OCI-LY7 (cell line): Measurements from ENCODE around the gene SMIM9. TPM values are rescaled to one million over a fixed set of nuclear protein-coding genes. Genes with fewer than 3 reads are reported as not detected.

ENCODE experiments used
- BruUV-seq: library from RNA; stranded (reverse); fragments of 400-500 nt; replicated peaks from 2 replicates; lab custom pipeline; 2021; lab: Mats Ljungman, UMichigan
- CTCF ChIA-PET: fragments of 300-600 bp; sonication (Branson Sonifier 250); formaldehyde crosslinking; loops from one replicate; lab custom pipeline; 2022; ENCODE audit warnings: antibody characterized with exemption; ENCODE audit not compliant: unreplicated experiment; lab: Charles Lee
- POLR2A ChIA-PET: fragments of 300-600 bp; sonication (Branson Sonifier 250); formaldehyde crosslinking; loops from one replicate; lab custom pipeline; 2022; ENCODE audit warnings: antibody characterized with exemption; lab: Charles Lee
- DNase-seq: peaks from one replicate; pipeline ENCODE4 v3.0.0-alpha.2; 2015; ENCODE audit warnings: low spot score
- H2AFZ ChIP-seq: fragments of 200-600 bp; sonication (generic), shearing (Covaris generic); 2 replicates; pipeline ENCODE4 v1.6.1; 2014; ENCODE audit warnings: mild to moderate bottlenecking, antibody characterized with exemption, low read length, moderate library complexity
- H3K27ac ChIP-seq: fragments of 200-600 bp; sonication (generic); 2 replicates; pipeline ENCODE4 v1.5.1; 2014; ENCODE audit warnings: mixed run types, low read depth, mild to moderate bottlenecking, moderate library complexity, low read length, inconsistent platforms; ENCODE audit not compliant: poor library complexity, severe bottlenecking
- H3K36me3 ChIP-seq: fragments of 200-600 bp; sonication (generic); 2 replicates; pipeline ENCODE4 v1.6.1; 2014; ENCODE audit warnings: mild to moderate bottlenecking, antibody characterized with exemption, low read length, moderate library complexity, mixed read lengths; ENCODE audit not compliant: insufficient read depth
- H3K4me1 ChIP-seq: fragments of 200-600 bp; sonication (generic); 2 replicates; pipeline ENCODE4 v1.5.1; 2014; ENCODE audit warnings: mild to moderate bottlenecking, low read length; ENCODE audit not compliant: insufficient read depth, poor library complexity, severe bottlenecking
- H3K4me2 ChIP-seq: fragments of 200-600 bp; sonication (generic); 2 replicates; pipeline ENCODE4 v1.6.1; 2014; ENCODE audit warnings: mild to moderate bottlenecking, low read length
- H3K4me3 ChIP-seq: fragments of 200-600 bp; sonication (generic); 2 replicates; pipeline ENCODE4 v1.5.1; 2014; ENCODE audit warnings: mild to moderate bottlenecking, low read depth, low read length; ENCODE audit not compliant: poor library complexity, severe bottlenecking
- H3K79me2 ChIP-seq: fragments of 200-600 bp; sonication (generic); 2 replicates; pipeline ENCODE4 v1.6.1; 2016; ENCODE audit warnings: low read depth, mild to moderate bottlenecking, low read length, moderate library complexity, mixed read lengths; ENCODE audit not compliant: insufficient read depth
- H3K9me2 ChIP-seq: fragments of 200-600 bp; sonication (generic); 2 replicates; pipeline ENCODE4 v1.6.1; 2016; ENCODE audit warnings: mild to moderate bottlenecking, low read length, mixed read lengths; ENCODE audit not compliant: insufficient read depth
- H3K9me3 ChIP-seq: fragments of 200-600 bp; sonication (generic); 2 replicates; pipeline ENCODE4 v1.6.1; 2014; ENCODE audit warnings: mild to moderate bottlenecking, mixed run types, low read length, mixed read lengths
- H4K20me1 ChIP-seq: fragments of 200-600 bp; sonication (generic); 2 replicates; pipeline ENCODE4 v1.6.1; 2014; ENCODE audit warnings: mild to moderate bottlenecking, antibody characterized with exemption, low read length, moderate library complexity, mixed read lengths; ENCODE audit not compliant: insufficient read depth
- CTCF ChIP-seq: fragments of 200-600 bp; sonication (generic); conservative IDR thresholded peaks from 2 replicates; pipeline ENCODE4 v1.5.1; 2014; ENCODE audit warnings: mild to moderate bottlenecking, antibody characterized with exemption, low read length, moderate library complexity, mixed read lengths
- EZH2phosphoT487 ChIP-seq: fragments of 200-600 bp; sonication (generic); IDR thresholded peaks from 2 replicates; pipeline ENCODE4 v1.6.1; 2018; ENCODE audit warnings: low read depth, borderline replicate concordance, mild to moderate bottlenecking, mixed run types, antibody characterized with exemption, low read length, moderate library complexity, mixed read lengths
- intact Hi-C: fragments of 100-400 bp; cut with micrococcal nuclease; formaldehyde crosslinking; loops from one replicate; pipeline ENCODE4 v1.10.0; 2022; ENCODE audit not compliant: unreplicated experiment
- total RNA-seq, 2 experiments: library from RNA; depleted of rRNA in 1 of 2; stranded (reverse); fragments of >200 nt in 1 of 2; shearing (Covaris generic) in 1 of 2; gene quantifications; 2 replicates each; pipeline ENCODE4 v1.2.3, GENCODE V29; 2014 to 2022

SMIM9 gene
- total RNA-seq, 2 experiments from 2014 or later, result not detected

GRCh38 chrX:154780968-154781367 is 53.5 kb downstream of the SMIM9 start:
- intact Hi-C loops, result no loop called here
- no peak overlapping the region for H3K4me2 ChIP-seq
- ChIA-PET POLR2A (no interaction called here), CTCF (no interaction called here)
- no peak overlapping the region for H2AFZ ChIP-seq
- TF ChIP-seq EZH2phosphoT487, result no peak
- no peak for TF ChIP-seq CTCF
- no peaks in the 10 kb centered on the region for H3K9me3 ChIP-seq
- H4K20me1 ChIP-seq, result no peaks in the 10 kb centered on the region
- H3K4me3 ChIP-seq, result no peak overlapping the region
- peaks cover 25% of the 10 kb centered on the region for H3K36me3 ChIP-seq
- H3K9me2 ChIP-seq, result no peaks in the 10 kb centered on the region
- H3K27ac ChIP-seq, result no peak overlapping the region
- BruUV-seq, result no TSS peak
- no peaks in the 10 kb centered on the region for H3K79me2 ChIP-seq
- no peak for DNase-seq
- no peaks in the 10 kb centered on the region for H3K4me1 ChIP-seq

- TF ChIP-seq CTCF, result no peak
- TF ChIP-seq EZH2phosphoT487, result no peak
- peaks cover 42% of the 10 kb centered on the region for H3K36me3 ChIP-seq
- DNase-seq, result no peak
- no TSS peak for BruUV-seq
- H3K4me3 ChIP-seq, result no peak overlapping the region
- H3K4me1 ChIP-seq, result no peaks in the 10 kb centered on the region
- no peak overlapping the region for H3K27ac ChIP-seq
- H3K4me2 ChIP-seq, result no peak overlapping the region
- CTCF ChIA-PET, result no interaction called here
- H3K79me2 ChIP-seq, result no peaks in the 10 kb centered on the region
- intact Hi-C loops, result no loop called here
- no peak overlapping the region for H2AFZ ChIP-seq
- POLR2A ChIA-PET, result no interaction called here
- no peaks in the 10 kb centered on the region for H3K9me2 ChIP-seq
- H3K9me3 ChIP-seq, result no peaks in the 10 kb centered on the region
- no peaks in the 10 kb centered on the region for H4K20me1 ChIP-seq
Measured at GRCh38 chrX:154779261-154779660, 55.2 kb downstream of the SMIM9 start.

GRCh38 chrX:154776753-154777152 is 57.7 kb downstream of the SMIM9 start:
- CTCF ChIA-PET, result no interaction called here
- H3K9me2 ChIP-seq, result no peaks in the 10 kb centered on the region
- peaks cover 61% of the 10 kb centered on the region for H3K36me3 ChIP-seq
- no peaks in the 10 kb centered on the region for H3K79me2 ChIP-seq
- H2AFZ ChIP-seq, result no peak overlapping the region
- H4K20me1 ChIP-seq, result no peaks in the 10 kb centered on the region
- no TSS peak for BruUV-seq
- no peak overlapping the region for H3K4me2 ChIP-seq
- no peak for DNase-seq
- no peak overlapping the region for H3K4me3 ChIP-seq
- intact Hi-C loops, result no loop called here
- no peaks in the 10 kb centered on the region for H3K9me3 ChIP-seq
- no peak overlapping the region for H3K27ac ChIP-seq
- TF ChIP-seq CTCF (no peak), EZH2phosphoT487 (no peak)
- H3K4me1 ChIP-seq, result no peaks in the 10 kb centered on the region
- POLR2A ChIA-PET, result no interaction called here
